Trophoblast cell (in vitro differentiated cells and primary cell): Measurements from ENCODE around the gene PITPNM3.
A peak's percentile ranks its signal among the peaks of the same experiment; 100 is the strongest.

Source experiments
- DNase-seq, 2 donors: peaks; one replicate each; pipeline ENCODE4 v3.0.0-alpha.2; 2016
- H2AFZ ChIP-seq: 2 replicates; pipeline ENCODE4 v1.6.1; 2013; ENCODE audit warnings: low read length, moderate library complexity, mild to moderate bottlenecking; ENCODE audit not compliant: insufficient read depth, poor library complexity
- H2AK5ac ChIP-seq: 2 replicates; pipeline ENCODE4 v1.6.1; 2013; ENCODE audit warnings: mild to moderate bottlenecking, low read length
- H2BK120ac ChIP-seq: 2 replicates; pipeline ENCODE4 v1.6.1; 2013; ENCODE audit warnings: low read length, mild to moderate bottlenecking, moderate library complexity; ENCODE audit not compliant: insufficient read depth, poor library complexity
- H2BK12ac ChIP-seq: 2 replicates; pipeline ENCODE4 v1.6.1; 2013; ENCODE audit warnings: mild to moderate bottlenecking, low read length, moderate library complexity
- H2BK5ac ChIP-seq: 2 replicates; pipeline ENCODE4 v1.6.1; 2013; ENCODE audit warnings: low read length, low read depth, moderate library complexity, mild to moderate bottlenecking; ENCODE audit not compliant: poor library complexity
- H3K14ac ChIP-seq: 2 replicates; pipeline ENCODE4 v1.6.1; 2013; ENCODE audit warnings: mild to moderate bottlenecking, low read length
- H3K18ac ChIP-seq: 2 replicates; pipeline ENCODE4 v1.6.1; 2013; ENCODE audit warnings: mild to moderate bottlenecking, low read length
- H3K23ac ChIP-seq: 2 replicates; pipeline ENCODE4 v1.6.1; 2013; ENCODE audit warnings: low read length
- H3K27ac ChIP-seq: 2 replicates; pipeline ENCODE4 v1.5.1; 2013; ENCODE audit warnings: low read depth, mild to moderate bottlenecking, inconsistent platforms, low read length, moderate library complexity
- H3K27me3 ChIP-seq: 2 replicates; pipeline ENCODE4 v1.6.1; 2013; ENCODE audit warnings: inconsistent platforms, mild to moderate bottlenecking, low read length, moderate library complexity; ENCODE audit not compliant: insufficient read depth
- H3K36me3 ChIP-seq, 2 experiments: 1 replicate in 1 of 2; 2 replicates in 1 of 2; pipeline ENCODE4 v1.6.1; 2013; ENCODE audit warnings: low read length in 2 of 2, mild to moderate bottlenecking in 2 of 2, moderate library complexity in 1 of 2; ENCODE audit not compliant: insufficient read depth in 2 of 2, control insufficient read depth in 1 of 2
- H3K4ac ChIP-seq: 2 replicates; pipeline ENCODE4 v1.6.1; 2013; ENCODE audit warnings: low read depth, mild to moderate bottlenecking, low read length, moderate library complexity
- H3K4me1 ChIP-seq, 2 experiments: 1 replicate in 1 of 2; 2 replicates in 1 of 2; pipeline ENCODE4 v1.6.1; 2013; ENCODE audit warnings: low read length in 2 of 2, mild to moderate bottlenecking in 2 of 2, moderate library complexity in 1 of 2; ENCODE audit not compliant: insufficient read depth in 2 of 2, control insufficient read depth in 1 of 2
- H3K4me2 ChIP-seq: 2 replicates; pipeline ENCODE4 v1.6.1; 2013; ENCODE audit warnings: inconsistent platforms, mild to moderate bottlenecking, low read length, moderate library complexity
- H3K4me3 ChIP-seq: 2 replicates; pipeline ENCODE4 v1.5.1; 2013; ENCODE audit warnings: mild to moderate bottlenecking, low read depth, low read length, inconsistent platforms
- H3K79me1 ChIP-seq: one replicate; pipeline ENCODE4 v1.6.1; 2013; ENCODE audit warnings: low read length
- H3K79me2 ChIP-seq: 2 replicates; pipeline ENCODE4 v1.6.1; 2013; ENCODE audit warnings: low read length, mild to moderate bottlenecking; ENCODE audit not compliant: control insufficient read depth, insufficient read depth, poor library complexity
- H3K9ac ChIP-seq: 2 replicates; pipeline ENCODE4 v1.6.1; 2013; ENCODE audit warnings: mild to moderate bottlenecking, low read length
- H3K9me3 ChIP-seq: 2 replicates; pipeline ENCODE4 v1.6.1; 2013; ENCODE audit warnings: low read depth, mild to moderate bottlenecking, control low read depth, inconsistent platforms, low read length; ENCODE audit not compliant: insufficient read depth
- H4K12ac ChIP-seq: 2 replicates; pipeline ENCODE4 v1.6.1; 2013; ENCODE audit warnings: low read depth, mild to moderate bottlenecking, low read length, moderate library complexity
- H4K8ac ChIP-seq: 2 replicates; pipeline ENCODE4 v1.6.1; 2013; ENCODE audit warnings: low read depth, mild to moderate bottlenecking, low read length, moderate library complexity
- H4K91ac ChIP-seq: one replicate; pipeline ENCODE4 v1.6.1; 2013; ENCODE audit warnings: low read depth, mild to moderate bottlenecking, low read length, moderate library complexity
- WGBS: extraction: QIAGEN DNeasy Blood & Tissue Kit; methylation state at CpG from one replicate; pipeline ENCODE4 v1.1.7; 2013; ENCODE audit warnings: missing lambda C conversion rate; ENCODE audit not compliant: insufficient read length, insufficient coverage; ENCODE audit errors: extremely low coverage; 5-methylcytosine and 5-hydroxymethylcytosine counted together

Gene PITPNM3

GRCh38 chr17:6547336-6547735 lies 9.0 kb downstream of the PITPNM3 start:
- Histone ChIP-seq H3K79me2 (no peaks in the 10 kb centered on the region), H3K79me1 (no peaks in the 10 kb centered on the region), H3K4ac (no peak overlapping the region), H3K4me2 (no peak overlapping the region), H3K4me1 (peaks cover 13 to 14% of the 10 kb centered on the region in 2 experiments), H3K9me3 (peaks cover 3% of the 10 kb centered on the region), H4K8ac (no peak overlapping the region), H2BK120ac (no peak overlapping the region), H3K4me3 (no peak overlapping the region), H2AK5ac (no peak overlapping the region), H3K23ac (no peak overlapping the region), H2BK12ac (no peak overlapping the region), H4K12ac (no peak overlapping the region), H3K27me3 (no peaks in the 10 kb centered on the region), H4K91ac (no peak overlapping the region), H3K18ac (no peak overlapping the region), H2BK5ac (no peak overlapping the region), H3K27ac (no peak overlapping the region), H3K14ac (no peak overlapping the region), H3K9ac (no peak overlapping the region), H3K36me3 (no peaks in the 10 kb centered on the region), H2AFZ (no peak overlapping the region)
- no CpG with 5 or more reads among the region's 6 CpGs for WGBS
- no peak for DNase-seq

GRCh38 chr17:6546069-6546718 lies 10.2 kb downstream of the PITPNM3 start:
- no peaks in the 10 kb centered on the region for H3K79me2 ChIP-seq
- H3K14ac ChIP-seq: no peak overlapping the region
- H2BK12ac ChIP-seq: no peak overlapping the region
- no peak for DNase-seq
- peaks cover 3% of the 10 kb centered on the region for H3K9me3 ChIP-seq
- no peak overlapping the region for H3K4me2 ChIP-seq
- no peak overlapping the region for H4K12ac ChIP-seq
- H3K23ac ChIP-seq: no peak overlapping the region
- no peak overlapping the region for H3K18ac ChIP-seq
- no CpG with 5 or more reads among the region's 10 CpGs for WGBS
- peaks cover 7% of the 10 kb centered on the region in 2 experiments for H3K4me1 ChIP-seq
- no peak overlapping the region for H4K91ac ChIP-seq
- no peak overlapping the region for H2BK5ac ChIP-seq
- no peak overlapping the region for H2BK120ac ChIP-seq
- H3K4me3 ChIP-seq: peak overlapping the region; percentile 10
- H3K27me3 ChIP-seq: no peaks in the 10 kb centered on the region
- no peak overlapping the region for H3K9ac ChIP-seq
- no peak overlapping the region for H2AK5ac ChIP-seq
- H3K4ac ChIP-seq: no peak overlapping the region
- H3K27ac ChIP-seq: no peak overlapping the region
- no peak overlapping the region for H4K8ac ChIP-seq
- no peaks in the 10 kb centered on the region for H3K36me3 ChIP-seq
- no peak overlapping the region for H2AFZ ChIP-seq
- H3K79me1 ChIP-seq: no peaks in the 10 kb centered on the region

- no peak overlapping the region for H3K4me3 ChIP-seq
- H2AFZ ChIP-seq: no peak overlapping the region
- no peak overlapping the region for H4K12ac ChIP-seq
- no peak for DNase-seq
- no peak overlapping the region for H3K9ac ChIP-seq
- no peak overlapping the region for H3K4me2 ChIP-seq
- WGBS: no CpG with 5 or more reads among the region's 8 CpGs
- H2AK5ac ChIP-seq: no peak overlapping the region
- H3K4ac ChIP-seq: no peak overlapping the region
- H3K23ac ChIP-seq: no peak overlapping the region
- H2BK5ac ChIP-seq: no peak overlapping the region
- H4K91ac ChIP-seq: no peak overlapping the region
- no peak overlapping the region for H3K18ac ChIP-seq
- H3K4me1 ChIP-seq: peaks cover 1 to 2% of the 10 kb centered on the region in 2 experiments
- H3K14ac ChIP-seq: no peak overlapping the region
- H2BK12ac ChIP-seq: no peak overlapping the region
- H2BK120ac ChIP-seq: no peak overlapping the region
- H4K8ac ChIP-seq: no peak overlapping the region
- H3K27me3 ChIP-seq: no peaks in the 10 kb centered on the region
- no peak overlapping the region for H3K27ac ChIP-seq
- H3K79me1 ChIP-seq: no peaks in the 10 kb centered on the region
- H3K36me3 ChIP-seq: no peaks in the 10 kb centered on the region
- no peaks in the 10 kb centered on the region for H3K79me2 ChIP-seq
- peaks cover 3% of the 10 kb centered on the region for H3K9me3 ChIP-seq
These were observed 11.1 kb downstream of the PITPNM3 start for GRCh38 chr17:6545291-6545690.

- no peak overlapping the region for H3K23ac ChIP-seq
- WGBS: no CpG with 5 or more reads among the region's 5 CpGs
- H3K18ac ChIP-seq: no peak overlapping the region
- no peak overlapping the region for H2BK12ac ChIP-seq
- no peak overlapping the region for H2AK5ac ChIP-seq
- no peak overlapping the region for H3K14ac ChIP-seq
- no peak overlapping the region for H2BK120ac ChIP-seq
- peaks cover 0 to under 1% of the 10 kb centered on the region in 2 experiments for H3K4me1 ChIP-seq
- H3K4ac ChIP-seq: no peak overlapping the region
- peaks cover 4% of the 10 kb centered on the region for H3K9me3 ChIP-seq
- no peak overlapping the region for H4K91ac ChIP-seq
- no peak overlapping the region for H3K4me3 ChIP-seq
- H4K12ac ChIP-seq: no peak overlapping the region
- H3K9ac ChIP-seq: no peak overlapping the region
- no peak overlapping the region for H2BK5ac ChIP-seq
- no peaks in the 10 kb centered on the region for H3K27me3 ChIP-seq
- no peaks in the 10 kb centered on the region for H3K36me3 ChIP-seq
- H3K27ac ChIP-seq: no peak overlapping the region
- H3K79me1 ChIP-seq: no peaks in the 10 kb centered on the region
- H4K8ac ChIP-seq: no peak overlapping the region
- H2AFZ ChIP-seq: no peak overlapping the region
- no peaks in the 10 kb centered on the region for H3K79me2 ChIP-seq
- H3K4me2 ChIP-seq: no peak overlapping the region
- no peak for DNase-seq
These were observed 12.4 kb downstream of the PITPNM3 start for GRCh38 chr17:6544011-6544370.
